ENCODE measurements around the gene MYOZ3. TPM values are rescaled to one million over a fixed set of nuclear protein-coding genes. Genes with fewer than 3 reads are reported as not detected.

The MYOZ3 gene
- total RNA-seq, 6 experiments from 2014 or later = 0.05 to 0.14 TPM; not detected in 4

- H3K4me1 Mint-ChIP-seq (ENCODE audit: low read depth) = peaks cover 95% of the 10 kb centered on the region
- no peaks in the 10 kb centered on the region for H3K9me3 Mint-ChIP-seq
- no peak for DNase-seq
- TF ChIP-seq CTCF (IDR thresholded peaks at IDR 0.05) = no peak
- H3K27ac Mint-ChIP-seq = peak overlapping the region; percentile 94
- peak overlapping the region; percentile 89; the same call in 1 of the 2 replicates for H3K4me3 Mint-ChIP-seq
- peaks cover 2% of the 10 kb centered on the region for H3K27me3 Mint-ChIP-seq (ENCODE audit: insufficient read depth)
- H3K36me3 Mint-ChIP-seq (ENCODE audit: low read depth) = no peaks in the 10 kb centered on the region
Observed at GRCh38 chr5:150639377-150639692, 21.7 kb upstream of the MYOZ3 start.

GRCh38 chr5:150639751-150640150, 21.3 kb upstream of the MYOZ3 start:
- DNase-seq = no peak
- Mint-ChIP-seq H3K4me3 (peak overlapping the region; percentile 89), H3K36me3 (ENCODE audit: low read depth) (no peaks in the 10 kb centered on the region), H3K4me1 (ENCODE audit: low read depth) (peaks cover 99% of the 10 kb centered on the region), H3K27me3 (ENCODE audit: insufficient read depth) (peaks cover 2% of the 10 kb centered on the region), H3K27ac (peak overlapping the region; percentile 94), H3K9me3 (no peaks in the 10 kb centered on the region)
- TF ChIP-seq CTCF (IDR thresholded peaks at IDR 0.05) = no peak

DNA sequence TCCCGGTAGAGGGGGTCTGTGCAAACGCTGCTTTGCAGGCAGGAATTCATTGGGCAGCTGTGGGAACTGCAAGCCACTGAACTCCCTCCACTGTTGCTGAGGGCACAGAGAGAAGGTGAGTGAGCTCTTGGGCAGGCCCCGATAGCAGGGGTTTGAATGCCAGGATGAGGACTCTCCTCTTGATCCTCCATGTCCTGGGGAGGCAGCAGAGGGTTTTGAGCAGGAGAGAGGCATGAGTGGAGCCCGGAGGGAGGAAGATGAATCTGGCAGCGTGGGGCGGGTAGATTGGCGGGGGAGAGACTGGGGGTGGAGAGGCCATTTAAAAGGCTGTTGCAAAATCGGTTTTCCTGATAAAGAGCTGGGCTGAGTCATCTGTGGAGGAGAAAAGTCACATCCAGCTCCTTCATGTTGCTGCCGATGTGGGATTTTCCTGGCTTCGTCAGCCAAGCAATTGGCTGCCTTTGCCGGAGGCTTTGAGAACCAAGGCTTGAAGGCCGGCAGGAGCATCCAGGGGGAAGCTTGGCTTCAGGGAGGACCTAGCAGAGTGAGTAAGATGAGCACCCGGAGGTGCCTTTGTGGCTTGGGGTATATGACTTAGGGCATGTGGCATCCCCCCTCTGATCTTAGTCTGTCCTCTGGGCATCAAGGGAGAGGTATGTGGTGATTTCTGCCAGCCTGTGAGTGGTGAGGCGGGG, 20.6 kb upstream of the MYOZ3 start, which contains the start of gene SYNPO:
TSS of gene SYNPO (plus strand) at position 350 of the 695 bp plus-strand sequence. CDS start 7,616 bp downstream, outside the sequence.
- Mint-ChIP-seq H3K9me3 (no peaks in the 10 kb centered on the region), H3K4me3 (peak within 1 kb of the TSS; percentile 89), H3K27ac (peak within 1 kb of the TSS; percentile 94), H3K36me3 (ENCODE audit: low read depth) (no peaks in the 10 kb centered on the region), H3K4me1 (ENCODE audit: low read depth) (peaks cover 100% of the 10 kb centered on the region), H3K27me3 (ENCODE audit: insufficient read depth) (peaks cover 2% of the 10 kb centered on the region)
- peak; percentile 92 for DNase-seq
- 0 out of 2 replicates have a peak, but pooled peaks have one; percentile 9 for TF ChIP-seq CTCF (IDR thresholded peaks at IDR 0.05)

GRCh38 chr5:150641006-150641570, 20.0 kb upstream of the MYOZ3 start:
- Mint-ChIP-seq H3K4me1 (ENCODE audit: low read depth) (peaks cover 99% of the 10 kb centered on the region), H3K9me3 (no peaks in the 10 kb centered on the region), H3K27me3 (ENCODE audit: insufficient read depth) (peaks cover 2% of the 10 kb centered on the region), H3K36me3 (ENCODE audit: low read depth) (no peaks in the 10 kb centered on the region), H3K27ac (peak overlapping the region; percentile 94), H3K4me3 (peak overlapping the region; percentile 89)
- peak; percentile 24 for DNase-seq
- TF ChIP-seq CTCF (IDR thresholded peaks at IDR 0.05) = no peak

- Mint-ChIP-seq H3K27ac (peak overlapping the region; percentile 94), H3K9me3 (no peaks in the 10 kb centered on the region), H3K27me3 (ENCODE audit: insufficient read depth) (peaks cover under 1% of the 10 kb centered on the region), H3K36me3 (ENCODE audit: low read depth) (no peaks in the 10 kb centered on the region), H3K4me3 (peak overlapping the region; percentile 89), H3K4me1 (ENCODE audit: low read depth) (peaks cover 90% of the 10 kb centered on the region)
- DNase-seq = peak; percentile 24
- no peak for TF ChIP-seq CTCF (IDR thresholded peaks at IDR 0.05)
Observed at GRCh38 chr5:150641824-150642566, 19.1 kb upstream of the MYOZ3 start.
